GOT3 (cell line): ENCODE measurements around the gene CARNS1.
"Not testable (repeated sequence)": the region's sequence is repeated elsewhere in the genome, so short reads cannot be mapped to it uniquely, and the experiment has no call there.

ENCODE experiments used
- DNase-seq: peaks from one replicate; lab custom pipeline; 2025; ENCODE audit warnings: mixed read lengths; lab: John Stamatoyannopoulos, UW

CARNS1 gene

GRCh38 chr11:67409781-67410368, 5.6 kb upstream of the CARNS1 start:
- DNase-seq, result no peak

- no peak for DNase-seq
Observed at GRCh38 chr11:67410369-67410831, 5.1 kb upstream of the CARNS1 start.

- DNase-seq, result no peak
Observed at GRCh38 chr11:67410984-67411784, 4.3 kb upstream of the CARNS1 start.

GRCh38 chr11:67411785-67412152, 3.7 kb upstream of the CARNS1 start:
- no peak for DNase-seq

- DNase-seq, result no peak
Observed at GRCh38 chr11:67412495-67413179, 2.8 kb upstream of the CARNS1 start.

- DNase-seq, result no peak
Observed at GRCh38 chr11:67413266-67413849, 2.1 kb upstream of the CARNS1 start.

- DNase-seq, result no peak
Observed at GRCh38 chr11:67416416-67417335, 1.2 kb downstream of the CARNS1 start.

- no peak for DNase-seq
Observed at GRCh38 chr11:67417425-67417824, 1.9 kb downstream of the CARNS1 start.

GRCh38 chr11:67418476-67419281, 3.2 kb downstream of the CARNS1 start:
- DNase-seq, result no peak

- DNase-seq, result no peak
Observed at GRCh38 chr11:67419325-67420049, 4.0 kb downstream of the CARNS1 start.

- DNase-seq, result no peak
Observed at GRCh38 chr11:67420147-67420645, 4.7 kb downstream of the CARNS1 start.

- DNase-seq, result peak; percentile 65
Observed at GRCh38 chr11:67420646-67421429, 5.4 kb downstream of the CARNS1 start.

- no peak for DNase-seq
Observed at GRCh38 chr11:67421430-67422031, 6.1 kb downstream of the CARNS1 start.

- no peak for DNase-seq
Observed at GRCh38 chr11:67422891-67423290, 7.4 kb downstream of the CARNS1 start.

- no peak for DNase-seq
Observed at GRCh38 chr11:67423466-67423865, 8.0 kb downstream of the CARNS1 start.

GRCh38 chr11:67423891-67424613, 8.6 kb downstream of the CARNS1 start:
- no peak for DNase-seq

- DNase-seq, result not testable (repeated sequence)
Observed at GRCh38 chr11:67427364-67427859, 11.9 kb downstream of the CARNS1 start.
